Measurements from ENCODE around the gene HILPDA. TPM values are rescaled to one million over a fixed set of nuclear protein-coding genes. Genes with fewer than 3 reads are reported as not detected.
A peak's percentile ranks its signal among the peaks of the same experiment; 100 is the strongest.

Gene HILPDA
- total RNA-seq, 1 donor from 2014 or later = 49.4 TPM

DNA sequence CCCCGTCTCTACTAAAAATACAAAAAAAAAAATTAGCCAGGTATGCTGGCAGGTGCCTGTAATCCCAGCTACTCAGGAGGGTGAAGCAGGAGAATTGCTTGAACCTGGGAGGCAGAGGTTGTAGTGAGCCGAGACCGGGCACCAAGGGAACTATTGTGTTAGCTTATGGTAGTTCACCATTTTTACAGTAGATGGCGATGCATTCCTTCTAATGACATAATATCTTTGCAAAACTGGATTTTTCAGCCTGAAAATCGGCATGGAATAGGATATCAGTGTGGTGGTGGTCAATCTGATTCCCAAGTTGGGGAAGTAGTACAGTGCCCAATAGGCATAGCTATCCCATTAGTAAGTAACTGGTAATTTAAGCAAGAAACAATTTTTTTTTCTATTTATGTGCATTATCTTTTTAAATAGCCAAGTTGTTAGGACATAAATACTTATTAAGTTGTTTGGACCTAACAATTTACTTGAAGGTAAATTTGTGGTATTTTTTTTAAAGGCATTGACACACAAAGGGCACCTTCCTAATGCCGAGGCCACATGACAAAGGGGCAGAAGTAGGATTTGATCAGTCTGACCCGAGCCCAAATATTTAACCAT, 28.3 kb upstream of the HILPDA start:
- intact Hi-C loops (cut with DNase I) = loop anchor here (1.0 kb wide), 1 partner anchor 34 kb away; no protein-coding TSS in a partner anchor
- no peak for DNase-seq (ENCODE audit: low spot score)
- peak; percentile 49 for ATAC-seq

DNA sequence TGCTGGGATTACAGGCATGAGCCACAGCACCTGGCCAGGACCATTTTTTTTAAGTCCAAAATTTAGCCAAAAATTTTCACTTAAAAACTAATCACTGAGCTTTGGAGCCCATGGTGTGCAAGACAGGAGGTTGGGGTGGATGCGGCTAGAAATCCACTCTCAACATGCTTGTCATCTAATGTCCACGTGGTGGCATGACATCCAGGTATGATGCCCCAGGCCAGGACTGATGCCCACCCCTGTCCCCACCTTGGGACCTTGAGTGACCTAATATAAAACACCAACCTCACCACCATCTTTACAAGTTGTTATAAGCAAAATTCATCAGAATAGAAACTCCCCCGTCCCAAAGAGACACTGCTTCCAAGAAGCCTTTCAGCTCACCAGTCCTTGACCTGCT, 25.5 kb upstream of the HILPDA start:
- intact Hi-C loops (cut with DNase I) = no loop called here
- DNase-seq (ENCODE audit: low spot score) (no peak), ATAC-seq (no peak)

DNA sequence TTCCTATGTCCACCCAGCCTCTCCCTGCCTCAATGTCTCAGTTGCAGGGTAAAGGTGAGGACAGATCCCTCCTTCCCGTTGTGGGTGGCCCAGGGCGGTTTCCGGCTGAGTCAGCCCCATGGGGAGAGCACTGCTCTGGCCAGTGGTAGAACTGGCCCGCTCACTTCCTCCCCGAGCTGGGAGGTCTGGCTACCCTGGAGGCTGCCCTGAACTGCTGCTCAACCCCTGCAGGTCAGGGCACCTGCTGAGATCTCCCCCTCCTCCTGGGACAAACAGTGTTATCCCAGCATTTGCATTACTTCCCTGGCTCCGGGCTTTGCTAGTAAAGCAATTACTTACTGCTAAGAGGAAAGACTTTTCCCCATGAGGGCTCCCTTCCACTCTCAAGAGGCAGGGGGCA, 24.5 kb upstream of the HILPDA start:
- intact Hi-C loops (cut with DNase I) = no loop called here

DNA sequence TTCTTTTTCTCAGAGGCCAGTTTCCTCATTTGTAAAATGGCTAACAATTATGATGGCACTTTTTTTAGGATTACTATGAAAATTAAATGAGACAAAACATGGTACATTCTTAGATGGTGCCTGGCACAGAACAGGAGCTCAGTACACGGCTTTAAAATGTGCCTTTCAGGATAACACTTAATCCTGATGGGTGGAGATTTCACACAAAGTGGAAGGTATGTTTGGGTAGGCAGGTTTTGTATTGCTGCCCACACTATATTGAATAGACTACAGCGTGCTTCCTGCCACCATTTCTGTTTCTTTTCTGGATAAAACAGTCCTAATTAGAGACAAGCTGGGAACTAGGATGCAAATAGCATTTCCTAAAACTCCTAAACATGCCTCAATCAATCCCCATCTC, 23.9 kb upstream of the HILPDA start:
- intact Hi-C loops (cut with DNase I) = no loop called here
- ATAC-seq = no peak
- DNase-seq (ENCODE audit: low spot score) = no peak

More for the DNA sequence above, 24.5 kb upstream of the HILPDA start:
- DNase-seq (ENCODE audit: low spot score) (peak; percentile 82), ATAC-seq (peak; percentile 92)

DNA sequence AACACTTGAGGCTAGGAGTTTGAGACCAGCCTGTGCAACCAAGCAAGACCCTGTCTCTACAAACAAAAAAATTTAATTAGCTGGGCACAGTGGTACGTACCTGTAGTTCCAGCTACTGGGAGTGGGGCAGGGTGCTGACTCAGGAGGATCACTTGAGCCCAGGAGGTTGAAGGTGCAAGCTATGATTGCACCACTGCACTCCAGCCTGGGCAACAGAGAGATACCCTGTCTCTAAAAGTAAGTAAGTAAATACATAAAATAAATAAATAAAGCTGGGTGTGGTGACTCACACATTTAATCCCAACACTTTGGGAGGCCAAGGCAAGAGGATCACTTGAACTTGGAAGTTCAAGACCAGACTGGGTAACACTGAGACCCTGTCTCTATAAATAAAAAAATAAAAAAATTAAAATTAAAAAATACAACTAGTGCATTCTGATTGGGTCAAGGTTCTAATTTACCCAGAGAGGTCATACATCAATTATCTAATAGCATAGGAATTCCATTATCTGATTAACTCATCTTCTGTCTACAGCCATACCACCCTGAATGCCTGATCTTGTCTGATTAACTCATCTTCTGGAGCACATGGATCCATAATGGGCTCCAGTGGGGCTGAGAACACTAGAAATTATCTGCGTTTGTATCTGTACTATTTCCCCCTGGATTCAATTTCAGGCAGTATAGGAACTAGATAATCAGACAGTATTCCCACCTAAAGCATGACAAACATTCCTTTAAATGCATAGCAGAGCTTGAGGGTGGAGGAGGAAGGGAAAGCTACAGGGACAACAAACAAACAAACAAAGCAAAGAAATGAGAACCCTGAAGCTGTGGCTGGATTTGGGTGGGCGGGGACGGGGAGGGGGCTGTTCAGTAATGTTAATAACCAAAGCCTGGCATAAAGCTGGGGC, 21.0 kb upstream of the HILPDA start:
- DNase-seq (ENCODE audit: low spot score) (no peak), ATAC-seq (no peak)
- intact Hi-C loops (cut with DNase I) = no loop called here

- intact Hi-C loops (cut with DNase I) = no loop called here
Observed at GRCh38 chr7:128435327-128435686, 20.4 kb upstream of the HILPDA start.

DNA sequence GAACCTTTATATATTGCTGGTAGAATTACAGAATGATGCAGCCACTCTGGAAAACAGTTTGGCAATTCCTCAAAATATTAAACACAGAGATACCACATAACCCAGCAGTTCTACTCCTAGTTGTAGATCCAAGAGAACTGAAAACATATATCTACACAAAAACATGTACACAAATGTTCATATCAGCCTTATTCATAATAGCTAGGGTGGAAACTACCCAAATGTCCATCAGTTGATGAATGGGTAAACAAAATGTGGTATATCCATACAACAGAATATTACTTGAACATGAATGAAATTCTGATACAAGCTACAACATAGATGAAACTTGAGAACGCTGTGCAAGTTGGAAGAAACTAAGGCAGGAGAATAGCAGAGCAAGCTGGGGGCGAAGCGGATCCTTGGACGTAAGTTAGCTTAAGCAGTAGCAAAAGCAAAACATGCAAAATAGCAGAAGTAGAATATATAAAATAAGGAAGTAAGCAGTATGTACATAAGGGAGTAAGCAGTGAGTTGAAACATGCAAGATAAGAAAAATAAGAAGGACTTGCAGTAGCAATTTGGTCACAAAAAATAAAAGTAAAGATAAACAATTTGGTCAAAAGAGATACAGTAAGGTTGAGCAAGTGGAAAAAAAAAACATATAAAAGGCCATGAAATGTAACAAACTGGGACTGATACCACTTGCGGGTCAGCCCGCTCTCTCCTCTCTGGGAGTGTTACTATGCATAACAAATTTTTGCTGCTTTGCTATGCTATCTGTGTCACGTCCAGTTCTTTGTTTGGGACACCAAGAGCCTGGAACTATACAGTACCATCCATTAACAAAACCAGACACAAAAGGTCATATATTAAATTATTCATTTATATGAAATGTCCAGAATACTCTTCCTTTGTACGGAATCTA, 18.0 kb upstream of the HILPDA start:
- intact Hi-C loops (cut with DNase I) = no loop called here
- DNase-seq (ENCODE audit: low spot score) (no peak), ATAC-seq (no peak)

More at GRCh38 chr7:128435327-128435686, 20.4 kb upstream of the HILPDA start:
- DNase-seq (ENCODE audit: low spot score) (no peak), ATAC-seq (no peak)

DNA sequence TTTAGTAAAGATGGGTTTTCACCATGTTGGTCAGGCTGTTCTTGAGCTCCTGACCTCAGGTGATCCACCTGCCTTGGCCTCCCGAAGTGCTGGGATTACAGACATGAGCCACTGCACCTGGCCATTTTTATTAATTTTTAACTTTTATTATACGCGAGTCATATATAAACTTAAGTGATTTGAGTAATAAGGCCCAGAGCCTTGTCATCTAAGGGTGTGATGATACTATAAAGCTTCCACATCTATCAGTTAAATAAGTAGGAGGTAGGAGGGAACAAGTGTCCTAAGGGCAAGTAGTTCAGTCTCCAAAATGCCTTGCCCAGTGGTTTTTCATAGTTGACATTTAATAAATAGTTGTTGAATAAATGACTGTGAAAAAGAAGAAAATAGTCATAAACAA, 13.3 kb upstream of the HILPDA start:
- no peak for DNase-seq (ENCODE audit: low spot score)
- intact Hi-C loops (cut with DNase I) = no loop called here
- no peak for ATAC-seq

DNA sequence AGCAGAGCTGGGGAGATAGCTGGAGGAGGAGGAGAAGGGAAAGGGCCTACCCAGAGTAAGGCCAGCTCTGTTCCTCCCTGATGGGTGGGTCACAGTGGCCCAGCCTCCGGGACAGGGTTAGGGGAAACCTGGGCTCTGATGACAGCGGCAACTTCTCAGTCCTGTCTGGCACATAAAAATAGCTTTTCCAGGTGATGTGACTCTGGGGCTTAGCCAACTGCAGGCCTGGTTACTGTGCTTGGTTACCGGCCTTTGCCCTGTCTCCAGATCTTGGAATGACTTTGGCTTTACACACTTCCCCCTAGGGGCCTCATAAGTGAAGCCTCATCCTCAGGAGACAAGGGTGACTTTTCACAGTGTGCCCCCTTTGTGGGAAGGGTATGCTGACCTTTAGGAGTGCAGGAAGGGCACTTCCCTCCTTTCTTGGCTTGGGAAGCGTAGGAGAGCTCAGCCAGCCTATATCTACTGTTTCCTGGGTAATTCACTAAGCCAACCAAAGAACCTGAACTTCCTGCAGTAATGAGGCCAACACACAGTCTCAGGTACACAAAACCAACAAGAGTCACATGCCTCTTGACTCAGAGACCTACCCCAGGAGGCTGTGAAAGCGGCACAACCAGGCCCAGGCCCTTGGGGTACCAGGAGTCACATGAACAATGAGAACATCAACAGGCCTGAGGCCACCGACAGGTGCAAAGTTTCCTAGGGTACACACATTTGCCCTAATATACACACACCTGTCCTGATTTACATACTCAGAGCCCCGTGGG, 11.7 kb upstream of the HILPDA start:
- intact Hi-C loops (cut with DNase I) = no loop called here
- DNase-seq (ENCODE audit: low spot score) (no peak), ATAC-seq (no peak)

- intact Hi-C loops (cut with DNase I) = no loop called here
- DNase-seq (ENCODE audit: low spot score) (no peak), ATAC-seq (no peak)
Observed at GRCh38 chr7:128446306-128446705, 9.4 kb upstream of the HILPDA start.

- ATAC-seq (no peak), DNase-seq (ENCODE audit: low spot score) (no peak)
- intact Hi-C loops (cut with DNase I) = no loop called here
Observed at GRCh38 chr7:128447941-128448564, 7.6 kb upstream of the HILPDA start.

- no peak for ATAC-seq
- DNase-seq (ENCODE audit: low spot score) = no peak
- intact Hi-C loops (cut with DNase I) = no loop called here
Observed at GRCh38 chr7:128448751-128449302, 6.9 kb upstream of the HILPDA start.

DNA sequence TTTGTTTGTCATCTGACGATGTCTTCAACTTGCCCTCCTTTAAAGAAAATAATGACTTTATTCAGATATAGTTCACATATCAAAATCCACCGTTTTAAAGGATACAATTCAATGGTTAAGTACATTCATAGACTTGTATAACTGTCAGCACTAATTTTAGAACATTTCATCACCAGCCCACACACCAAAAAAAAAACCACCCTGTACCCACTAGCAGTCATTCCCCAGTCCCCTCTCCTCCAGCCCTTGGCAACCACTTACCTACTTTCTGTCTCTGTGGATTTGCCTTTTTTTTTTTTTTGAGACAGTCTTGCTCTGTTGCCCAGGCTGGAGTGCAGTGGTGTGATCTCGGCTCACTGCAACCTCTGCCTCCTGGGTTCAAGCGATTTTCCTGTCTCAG, 5.3 kb upstream of the HILPDA start:
- intact Hi-C loops (cut with DNase I) = no loop called here
- ATAC-seq (no peak), DNase-seq (ENCODE audit: low spot score) (no peak)

- ATAC-seq (no peak), DNase-seq (ENCODE audit: low spot score) (no peak)
- intact Hi-C loops (cut with DNase I) = no loop called here
Observed at GRCh38 chr7:128450913-128451312, 4.8 kb upstream of the HILPDA start.

- intact Hi-C loops (cut with DNase I) = no loop called here
- ATAC-seq (no peak), DNase-seq (ENCODE audit: low spot score) (no peak)
Observed at GRCh38 chr7:128452552-128452951, 3.1 kb upstream of the HILPDA start.

GRCh38 chr7:128453836-128454804, 1.6 kb upstream of the HILPDA start:
- DNase-seq (ENCODE audit: low spot score) (peak; percentile 92), ATAC-seq (peak; percentile 92)
- intact Hi-C loops (cut with DNase I) = no loop called here
